Naive thymus-derived CD4-positive, alpha-beta T cell (primary cell): Measurements from ENCODE around the gene ERVK3-1. TPM values are rescaled to one million over a fixed set of nuclear protein-coding genes. Genes with fewer than 3 reads are reported as not detected.
"Not testable (repeated sequence)": the region's sequence is repeated elsewhere in the genome, so short reads cannot be mapped to it uniquely, and the experiment has no call there.

Source experiments
- ATAC-seq: fragments of 150-1000 bp; cut with Tn5 transposase; 2 replicates; pipeline ENCODE4 v1.10.0; 2021; ENCODE audit warnings: mild to moderate bottlenecking, moderate library complexity
- CTCF ChIA-PET: fragments of 350-600 bp; sonication (Branson Sonifier 250); formaldehyde crosslinking; loops from one replicate; lab custom pipeline; 2021; ENCODE audit warnings: antibody characterized with exemption; lab: Charles Lee
- POLR2A ChIA-PET: fragments of 350-600 bp; sonication (Branson Sonifier 250); formaldehyde crosslinking; loops from one replicate; lab custom pipeline; 2021; ENCODE audit warnings: antibody characterized with exemption, inconsistent platforms; lab: Charles Lee
- DNase-seq, 9 donors: peaks; one replicate each; pipeline versions ENCODE4 v3.0.0 to v3.0.0-alpha.2; 2020 to 2022; ENCODE audit warnings: mixed read lengths in 1 of 9
- H3K27ac ChIP-seq: one replicate; pipeline ENCODE4 v1.7.0; 2013; ENCODE audit warnings: mild to moderate bottlenecking, low read depth, low read length, moderate library complexity
- H3K27me3 ChIP-seq, 2 donors: one replicate each; pipeline ENCODE4 v1.7.0; 2013; ENCODE audit warnings: low read length in 2 of 2, mild to moderate bottlenecking in 2 of 2, moderate library complexity in 2 of 2; ENCODE audit not compliant: control insufficient read depth in 2 of 2, insufficient read depth in 2 of 2
- H3K36me3 ChIP-seq, 3 experiments: 1 replicate in 2 of 3; 2 replicates in 1 of 3; pipeline ENCODE4 v1.7.0; 2013; ENCODE audit warnings: low read length in 3 of 3, mild to moderate bottlenecking in 3 of 3, moderate library complexity in 1 of 3; ENCODE audit not compliant: insufficient read depth in 3 of 3, control insufficient read depth in 2 of 3
- H3K4me1 ChIP-seq, 2 donors: one replicate each; pipeline ENCODE4 v1.7.0; 2013; ENCODE audit warnings: low read length in 2 of 2, mild to moderate bottlenecking in 2 of 2, moderate library complexity in 1 of 2; ENCODE audit not compliant: control insufficient read depth in 2 of 2, insufficient read depth in 2 of 2
- H3K4me3 ChIP-seq: 2 replicates; pipeline ENCODE4 v1.7.0; 2013; ENCODE audit warnings: mild to moderate bottlenecking, low read length
- H3K9me3 ChIP-seq, 3 experiments: 1 replicate in 2 of 3; 2 replicates in 1 of 3; pipeline ENCODE4 v1.7.0; 2013; ENCODE audit warnings: low read length in 3 of 3; ENCODE audit not compliant: control insufficient read depth in 2 of 3
- H3K27ac Mint-ChIP-seq, 9 donors: one replicate each; pipeline ENCODE4 v1.8.0; 2020 to 2022; ENCODE audit warnings: mixed read lengths in 9 of 9, mild to moderate bottlenecking in 8 of 9, moderate library complexity in 5 of 9, inconsistent platforms in 2 of 9
- H3K27me3 Mint-ChIP-seq, 5 donors: one replicate each; pipeline ENCODE4 v1.8.0; 2021 to 2022; ENCODE audit warnings: mixed read lengths in 5 of 5, mild to moderate bottlenecking in 1 of 5
- H3K36me3 Mint-ChIP-seq, 5 donors: one replicate each; pipeline ENCODE4 v1.8.0; 2020 to 2022; ENCODE audit warnings: mixed read lengths in 5 of 5, mild to moderate bottlenecking in 3 of 5, inconsistent platforms in 1 of 5
- H3K4me1 Mint-ChIP-seq, 7 donors: one replicate each; pipeline ENCODE4 v1.8.0; 2020 to 2022; ENCODE audit warnings: mixed read lengths in 7 of 7, mild to moderate bottlenecking in 3 of 7, inconsistent platforms in 1 of 7
- H3K4me3 Mint-ChIP-seq, 10 donors: one replicate each; pipeline ENCODE4 v1.8.0; 2020 to 2022; ENCODE audit warnings: mild to moderate bottlenecking in 10 of 10, mixed read lengths in 10 of 10, moderate library complexity in 6 of 10, inconsistent platforms in 2 of 10
- H3K9me3 Mint-ChIP-seq, 11 donors: one replicate each; pipeline ENCODE4 v1.8.0; 2020 to 2022; ENCODE audit warnings: mixed read lengths in 11 of 11, mild to moderate bottlenecking in 4 of 11, inconsistent platforms in 1 of 11, moderate library complexity in 1 of 11
- intact Hi-C, 2 donors: fragments of 100-400 bp; cut with micrococcal nuclease; formaldehyde crosslinking; loops; one replicate each; pipeline ENCODE4 v1.15.1; 2023
- polyA plus RNA-seq, 2 donors: library from polyadenylated mRNA; unstranded; fragments of 300-500 nt; fragmentation: Illumina TruSeq; gene quantifications; one replicate each; pipeline ENCODE4 v1.2.3, GENCODE V29; 2021
- total RNA-seq, 6 experiments: library from RNA in 5 of 6; stranded (reverse) in 5 of 6; gene quantifications; 1 replicate in 5 of 6; 2 replicates in 1 of 6; pipeline ENCODE4 v1.2.3 and lab custom pipeline; 2021 to 2026

ERVK3-1 gene
- total and polyA plus RNA-seq, 7 experiments from 2014 or later, result 59.7 to 122 (median 68.2) TPM

DNA sequence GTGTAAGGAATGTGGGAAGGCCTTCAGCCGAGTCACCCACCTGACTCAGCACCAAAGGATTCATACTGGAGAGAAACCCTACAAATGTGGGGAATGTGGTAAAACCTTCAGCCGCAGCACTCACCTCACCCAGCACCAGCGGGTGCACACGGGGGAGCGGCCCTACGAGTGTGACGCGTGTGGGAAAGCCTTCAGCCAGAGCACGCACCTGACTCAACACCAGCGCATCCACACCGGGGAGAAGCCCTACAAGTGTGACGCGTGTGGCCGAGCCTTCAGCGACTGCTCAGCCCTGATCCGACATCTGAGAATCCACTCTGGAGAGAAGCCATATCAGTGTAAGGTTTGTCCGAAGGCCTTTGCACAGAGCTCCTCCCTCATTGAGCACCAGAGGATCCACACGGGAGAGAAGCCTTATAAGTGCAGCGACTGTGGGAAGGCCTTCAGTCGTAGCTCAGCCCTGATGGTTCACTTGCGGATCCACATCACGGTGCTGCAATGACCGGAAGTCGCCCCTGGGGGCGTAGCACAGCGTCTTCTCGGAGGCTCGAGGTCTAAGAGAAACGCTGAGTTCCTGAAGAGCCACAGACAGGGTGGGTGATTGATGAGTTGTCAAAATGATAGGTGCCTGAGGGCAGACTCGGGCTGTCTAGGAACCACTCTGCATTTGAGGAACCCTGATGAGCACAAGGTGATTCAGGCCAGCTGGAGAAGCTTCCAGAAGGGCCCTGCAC, 33.8 kb downstream of the ERVK3-1 start:
- Mint-ChIP-seq H3K9me3 (peaks cover 0 to 29% (median 6%) of the 10 kb centered on the region in 11 donors), H3K27me3 (no peaks in the 10 kb centered on the region), H3K4me3 (no peak overlapping the region), H3K27ac (no peak overlapping the region), H3K36me3 (peaks cover 19 to 62% (median 45%) of the 10 kb centered on the region in 5 donors), H3K4me1 (peaks cover 0 to 13% (median 4%) of the 10 kb centered on the region in 7 donors)
- peaks cover 0 to 9% (median 0%) of the 10 kb centered on the region in 3 experiments for H3K9me3 ChIP-seq
- CTCF ChIA-PET, result no interaction called here
- no peaks in the 10 kb centered on the region for H3K27me3 ChIP-seq
- POLR2A ChIA-PET, result no interaction called here
- ATAC-seq (no peak), DNase-seq (no peak)
- H3K4me3 ChIP-seq, result no peak overlapping the region
- no peak overlapping the region for H3K27ac ChIP-seq
- no peaks in the 10 kb centered on the region for H3K4me1 ChIP-seq
- peaks cover 0 to 39% (median 0%) of the 10 kb centered on the region in 3 experiments for H3K36me3 ChIP-seq
- intact Hi-C loops, result no loop called here

GRCh38 chr19:58345558-58345957, 40.4 kb downstream of the ERVK3-1 start:
- H3K36me3 Mint-ChIP-seq, result peaks cover 9 to 30% (median 18%) of the 10 kb centered on the region in 5 donors
- H3K4me1 ChIP-seq, result peaks cover 0 to 7% of the 10 kb centered on the region in 2 donors
- no peak overlapping the region for H3K27ac ChIP-seq
- no peaks in the 10 kb centered on the region for H3K36me3 ChIP-seq
- ATAC-seq (no peak), DNase-seq (no peak)
- POLR2A ChIA-PET, result interaction anchor here (0.5 to 0.6 kb wide), 2 partner anchors 56 to 90 kb away, joined by 3 read pairs; no protein-coding TSS in a partner anchor
- peaks cover 23 to 38% (median 32%) of the 10 kb centered on the region in 7 donors for H3K4me1 Mint-ChIP-seq
- peaks cover 0 to 5% (median 0%) of the 10 kb centered on the region in 5 donors for H3K27me3 Mint-ChIP-seq
- peaks cover 0 to 12% (median 2%) of the 10 kb centered on the region in 11 donors for H3K9me3 Mint-ChIP-seq
- no peaks in the 10 kb centered on the region for H3K27me3 ChIP-seq
- peak overlapping the region; percentile 35 to 97 (median 84) for H3K4me3 Mint-ChIP-seq
- intact Hi-C loops, result loop anchor here in 1 of 2 donors (5.0 kb wide), 3 partner anchors 37 to 62 kb away; partner anchors contain the start of genes ERVK3-1, ZNF584 and ZNF837
- peak overlapping the region in 7 of 9 donors; percentile 39 to 85 (median 49) for H3K27ac Mint-ChIP-seq
- no peaks in the 10 kb centered on the region for H3K9me3 ChIP-seq
- H3K4me3 ChIP-seq, result no peak overlapping the region
- CTCF ChIA-PET, result no interaction called here

GRCh38 chr19:58346961-58347929, 42.1 kb downstream of the ERVK3-1 start:
- Histone ChIP-seq H3K9me3 (no peaks in the 10 kb centered on the region), H3K4me1 (peaks cover 0 to 7% of the 10 kb centered on the region in 2 donors), H3K27ac (peak overlapping the region; percentile 73), H3K4me3 (peak overlapping the region; percentile 77), H3K27me3 (no peaks in the 10 kb centered on the region), H3K36me3 (no peaks in the 10 kb centered on the region)
- intact Hi-C loops, result loop anchor here (1.0 to 5.0 kb wide), 8 partner anchors 9 to 60 kb away; partner anchors contain the start of genes ZNF497 (in 2 of the 2), ZNF837 (in 2 of the 2), ERVK3-1 (in 1 of the 2) and ZNF584 (in 1 of the 2)
- H3K4me1 Mint-ChIP-seq, result peaks cover 23 to 36% (median 29%) of the 10 kb centered on the region in 7 donors
- ChIA-PET CTCF (interaction anchor here (0.6 kb wide), 1 partner anchor 131 kb away, joined by 3 read pairs; no protein-coding TSS in a partner anchor), POLR2A (interaction anchor here (0.6 to 2.3 kb wide), 9 partner anchors 9 to 113 kb away, joined by 3 to 12 read pairs (median 4); partner anchors contain the start of genes ZNF497 and ZNF837)
- peaks cover 0 to 5% (median 0%) of the 10 kb centered on the region in 5 donors for H3K27me3 Mint-ChIP-seq
- peaks cover 0 to 8% (median 1%) of the 10 kb centered on the region in 11 donors for H3K9me3 Mint-ChIP-seq
- H3K4me3 Mint-ChIP-seq, result peak overlapping the region; percentile 86 to 97 (median 92)
- peak; percentile 50 to 78 (median 68) for DNase-seq
- peak overlapping the region; percentile 71 to 93 (median 85) for H3K27ac Mint-ChIP-seq
- peak; percentile 98 for ATAC-seq
- H3K36me3 Mint-ChIP-seq, result peaks cover 6 to 22% (median 9%) of the 10 kb centered on the region in 5 donors

DNA sequence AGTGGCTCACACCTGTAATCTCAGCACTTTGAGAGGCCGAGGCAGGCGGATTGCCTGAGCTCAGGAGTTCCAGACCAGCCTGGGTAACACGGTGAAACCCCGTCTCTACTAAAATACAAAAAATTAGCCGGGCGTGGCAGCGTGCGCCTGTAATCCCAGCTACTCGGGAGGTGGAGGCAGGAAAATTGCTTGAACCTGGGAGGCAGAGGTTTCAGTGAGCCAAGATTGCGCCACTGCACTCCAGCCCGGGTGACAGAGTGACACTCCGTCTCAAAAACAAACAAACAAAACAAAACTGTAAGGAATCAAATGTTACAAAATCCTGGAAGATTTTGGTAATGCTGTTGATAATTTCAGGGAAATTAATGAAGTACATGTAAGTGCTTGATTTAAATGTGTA, 42.9 kb downstream of the ERVK3-1 start:
- Mint-ChIP-seq H3K36me3 (peaks cover 3 to 20% (median 6%) of the 10 kb centered on the region in 5 donors), H3K4me1 (peaks cover 23 to 39% (median 29%) of the 10 kb centered on the region in 7 donors), H3K4me3 (peak overlapping the region; percentile 86 to 97 (median 92)), H3K27ac (peak overlapping the region in 8 of 9 donors; percentile 71 to 93 (median 85))
- CTCF ChIA-PET, H3K9me3 ChIP-seq, H3K9me3 Mint-ChIP-seq, DNase-seq, H3K27me3 Mint-ChIP-seq, ATAC-seq, H3K27me3 ChIP-seq, H3K4me1 ChIP-seq, H3K36me3 ChIP-seq: not testable (repeated sequence)
- Histone ChIP-seq H3K27ac (peak overlapping the region; percentile 73), H3K4me3 (peak overlapping the region; percentile 77)
- intact Hi-C loops, result loop anchor here in 1 of 2 donors (5.0 kb wide), 3 partner anchors 34 to 59 kb away; partner anchors contain the start of genes ERVK3-1, ZNF584 and ZNF837
- POLR2A ChIA-PET, result interaction anchor here (0.6 to 2.3 kb wide), 7 partner anchors 8 to 165 kb away, joined by 3 to 12 read pairs (median 3); partner anchors contain the start of genes ZNF274 and ZNF837

- Mint-ChIP-seq H3K36me3 (peaks cover 3 to 18% (median 6%) of the 10 kb centered on the region in 5 donors), H3K4me1 (peaks cover 23 to 39% (median 29%) of the 10 kb centered on the region in 7 donors), H3K27me3 (peaks cover 0 to 5% (median 0%) of the 10 kb centered on the region in 5 donors), H3K9me3 (peaks cover 0 to 4% (median 0%) of the 10 kb centered on the region in 11 donors), H3K4me3 (peak overlapping the region in 5 of 10 donors; percentile 5 to 45 (median 27)), H3K27ac (no peak overlapping the region)
- H3K9me3 ChIP-seq, result no peaks in the 10 kb centered on the region
- H3K4me1 ChIP-seq, result peaks cover 0 to 7% of the 10 kb centered on the region in 2 donors
- no peaks in the 10 kb centered on the region for H3K27me3 ChIP-seq
- DNase-seq (no peak), ATAC-seq (no peak)
- H3K4me3 ChIP-seq, result no peak overlapping the region
- no peaks in the 10 kb centered on the region for H3K36me3 ChIP-seq
- POLR2A ChIA-PET, result no interaction called here
- H3K27ac ChIP-seq, result no peak overlapping the region
- intact Hi-C loops, result loop anchor here in 1 of 2 donors (5.0 kb wide), 3 partner anchors 33 to 58 kb away; partner anchors contain the start of genes ERVK3-1, ZNF584 and ZNF837
- CTCF ChIA-PET, result no interaction called here
These were observed 44.4 kb downstream of the ERVK3-1 start for GRCh38 chr19:58349590-58349989.
